ENCODE measurements around the gene MRC2.

- TF ChIP-seq CTCF (IDR thresholded peaks at IDR 0.05; ENCODE audit: borderline replicate concordance, extremely low read depth, low read length, poor library complexity, severe bottlenecking) (no peak), EZH2 (IDR thresholded peaks at IDR 0.05; ENCODE audit: borderline replicate concordance, low read depth, low read length, severe bottlenecking) (no peak)
Observed at GRCh38 chr17:62597150-62597549, 30.3 kb upstream of the MRC2 start.
